ENCODE data around the gene NVL. TPM values are rescaled to one million over a fixed set of nuclear protein-coding genes. Genes with fewer than 3 reads are reported as not detected.

The NVL gene
- total RNA-seq, 1 donor from 2014 or later = 36.2 TPM

DNA sequence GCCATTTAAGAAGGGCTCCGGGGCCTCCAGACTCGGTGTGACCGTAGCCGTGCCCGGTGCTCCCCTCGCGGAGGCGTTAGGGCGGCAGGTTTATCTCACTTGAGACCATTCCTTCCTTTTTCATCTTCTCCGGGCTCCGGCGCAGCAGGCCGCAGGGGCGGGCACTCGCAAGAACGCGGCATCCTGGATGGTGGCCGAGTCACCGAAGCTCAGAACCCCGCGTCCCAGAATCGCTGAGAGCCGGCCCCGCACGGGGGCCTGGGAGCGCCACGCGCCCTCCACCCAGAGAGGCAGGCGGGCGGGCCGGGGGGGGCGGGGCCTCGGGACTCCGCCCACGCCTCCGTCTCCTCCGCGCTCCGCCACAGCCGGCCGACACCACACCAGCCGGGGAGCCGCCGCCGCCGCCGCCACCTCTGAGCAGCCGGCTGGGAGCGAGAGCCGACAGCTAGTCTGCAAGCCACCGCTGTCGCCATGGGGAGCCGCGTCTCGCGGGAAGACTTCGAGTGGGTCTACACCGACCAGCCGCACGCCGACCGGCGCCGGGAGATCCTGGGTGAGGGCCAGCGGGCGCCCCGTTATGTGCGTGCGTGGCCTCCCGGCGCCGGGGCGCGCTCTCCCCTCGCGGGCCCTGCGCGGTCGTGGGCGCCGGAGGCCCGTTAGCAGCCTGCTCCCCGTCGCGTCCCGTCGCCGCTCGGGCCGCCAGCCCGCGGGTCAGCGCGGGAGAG lies 146.9 kb downstream of the NVL start, which contains the start of gene DEGS1:
Gene DEGS1 (plus strand): TSS at position 375 of the 725 bp plus-strand sequence. CDS start 97 bp downstream, at position 472.
- H3K36me3 ChIP-seq (ENCODE audit: insufficient read depth, low read length) = no peaks in the 10 kb centered on the region
- Mint-ChIP-seq H3K4me3 (ENCODE audit: unreplicated experiment) (peak within 1 kb of the TSS; percentile 96), H3K36me3 (ENCODE audit: low read depth, unreplicated experiment) (peaks cover 8% of the 10 kb centered on the region), H3K4me1 (ENCODE audit: low read depth, unreplicated experiment) (peaks cover 6% of the 10 kb centered on the region), H3K9me3 (ENCODE audit: unreplicated experiment) (no peaks in the 10 kb centered on the region), H3K27ac (ENCODE audit: unreplicated experiment) (peak within 1 kb of the TSS; percentile 92), H3K27me3 (ENCODE audit: low read depth, unreplicated experiment) (no peaks in the 10 kb centered on the region)
- peak within 1 kb of the TSS; percentile 82 for H3K27ac ChIP-seq (ENCODE audit: low read depth, low read length)
- no peaks in the 10 kb centered on the region for H3K27me3 ChIP-seq (ENCODE audit: insufficient read depth, low read length)
- H3K4me1 ChIP-seq (ENCODE audit: insufficient read depth, low read length) = peaks cover 11% of the 10 kb centered on the region
- DNase-seq (ENCODE audit: low read depth) (peak; percentile 56), FAIRE-seq (no peak)
- H4K20me1 ChIP-seq (ENCODE audit: insufficient read depth, low read length) = peaks cover 36% of the 10 kb centered on the region
- H3K79me2 ChIP-seq (ENCODE audit: insufficient read depth, low read length) = peaks cover 49% of the 10 kb centered on the region
- H2AFZ ChIP-seq (ENCODE audit: low read depth, low read length) = peak within 1 kb of the TSS; percentile 78
- H3K4me3 ChIP-seq (ENCODE audit: insufficient read depth, low read depth, low read length) = peak within 1 kb of the TSS; percentile 80
- peak within 1 kb of the TSS; percentile 86 for H3K9ac ChIP-seq (ENCODE audit: low read length)
- peak within 1 kb of the TSS; percentile 92 for H3K4me2 ChIP-seq (ENCODE audit: low read length)
- TF ChIP-seq CTCF (IDR thresholded peaks at IDR 0.05; ENCODE audit: insufficient read depth, low read depth, low read length) (no peak), EZH2 (IDR thresholded peaks at IDR 0.05; ENCODE audit: insufficient read depth, low read length) (no peak)
- no peaks in the 10 kb centered on the region for H3K9me3 ChIP-seq (ENCODE audit: insufficient read depth, low read depth, low read length)

DNA sequence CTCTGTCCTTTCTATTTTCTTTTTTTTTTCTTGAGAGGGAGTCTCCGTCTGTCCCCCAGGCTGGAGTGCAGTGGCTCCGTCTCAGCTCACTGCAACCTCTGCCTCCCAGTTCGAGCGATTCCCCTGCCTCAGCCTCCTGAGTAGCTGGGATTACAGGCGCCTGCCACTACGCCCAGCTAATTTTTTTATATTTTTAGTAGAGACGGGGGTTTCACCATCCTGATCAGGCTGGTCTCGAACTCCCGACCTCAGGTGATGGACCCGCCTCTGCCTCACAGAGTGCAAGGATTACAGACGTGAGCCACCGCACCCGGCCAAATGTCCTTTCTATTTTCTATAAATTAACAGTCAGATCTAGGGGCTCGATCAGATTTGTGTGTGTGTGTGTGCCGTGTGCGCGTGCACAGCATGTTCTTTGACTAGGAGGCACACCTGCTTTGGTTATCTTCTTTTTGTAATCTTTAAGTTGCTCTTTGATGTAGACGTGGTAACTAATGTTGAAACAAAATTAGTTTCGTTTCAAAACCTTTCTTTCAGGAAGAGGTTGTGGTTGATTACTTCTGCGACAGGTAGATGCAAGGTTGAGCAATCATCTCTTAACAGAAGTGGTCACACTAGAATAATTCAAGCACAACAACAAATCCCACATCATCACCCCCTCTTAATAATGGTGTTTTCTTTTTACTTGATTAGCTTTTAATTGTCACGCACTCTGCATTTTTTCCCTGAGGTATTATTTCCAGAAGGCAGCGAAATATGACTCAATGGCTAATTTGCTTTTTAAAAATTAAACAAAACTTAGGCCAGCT lies 147.7 kb downstream of the NVL start:
- Histone ChIP-seq H4K20me1 (ENCODE audit: insufficient read depth, low read length) (peaks cover 29% of the 10 kb centered on the region), H2AFZ (ENCODE audit: low read depth, low read length) (peak overlapping the region; percentile 78), H3K4me3 (ENCODE audit: insufficient read depth, low read depth, low read length) (peak overlapping the region; percentile 80), H3K9ac (ENCODE audit: low read length) (peak overlapping the region; percentile 86), H3K36me3 (ENCODE audit: insufficient read depth, low read length) (no peaks in the 10 kb centered on the region), H3K27ac (ENCODE audit: low read depth, low read length) (peak overlapping the region; percentile 67), H3K9me3 (ENCODE audit: insufficient read depth, low read depth, low read length) (no peaks in the 10 kb centered on the region), H3K4me1 (ENCODE audit: insufficient read depth, low read length) (peaks cover 11% of the 10 kb centered on the region), H3K79me2 (ENCODE audit: insufficient read depth, low read length) (peaks cover 41% of the 10 kb centered on the region), H3K27me3 (ENCODE audit: insufficient read depth, low read length) (no peaks in the 10 kb centered on the region), H3K4me2 (ENCODE audit: low read length) (peak overlapping the region; percentile 92)
- H3K4me1 Mint-ChIP-seq (ENCODE audit: low read depth, unreplicated experiment) = peaks cover 6% of the 10 kb centered on the region
- no peak for TF ChIP-seq CTCF (IDR thresholded peaks at IDR 0.05; ENCODE audit: insufficient read depth, low read depth, low read length)
- no peak for TF ChIP-seq EZH2 (IDR thresholded peaks at IDR 0.05; ENCODE audit: insufficient read depth, low read length)
- FAIRE-seq = no peak
- H3K27ac Mint-ChIP-seq (ENCODE audit: unreplicated experiment) = peak overlapping the region; percentile 92
- DNase-seq (ENCODE audit: low read depth) = no peak
- no peaks in the 10 kb centered on the region for H3K27me3 Mint-ChIP-seq (ENCODE audit: low read depth, unreplicated experiment)
- H3K9me3 Mint-ChIP-seq (ENCODE audit: unreplicated experiment) = no peaks in the 10 kb centered on the region
- peak overlapping the region; percentile 82 for H3K4me3 Mint-ChIP-seq (ENCODE audit: unreplicated experiment)
- peaks cover 8% of the 10 kb centered on the region for H3K36me3 Mint-ChIP-seq (ENCODE audit: low read depth, unreplicated experiment)

Data from astrocyte (in vitro differentiated cells and primary cell).